Keratinocyte (primary cell): Measurements from ENCODE around the gene THBS4. TPM values are rescaled to one million over a fixed set of nuclear protein-coding genes. Genes with fewer than 3 reads are reported as not detected.

Source experiments
- DNase-seq: peaks from one replicate; pipeline ENCODE4 v3.0.0-alpha.2; 2011; ENCODE audit warnings: low read depth, missing footprints, low spot score
- FAIRE-seq: peaks from 2 replicates; lab custom pipeline; 2011; peaks lifted over from hg19 to GRCh38; lab: Jason Lieb, UNC
- H2AFZ ChIP-seq: 2 replicates; pipeline ENCODE4 v1.6.0; 2012; ENCODE audit warnings: low read length, control low read depth, inconsistent platforms; ENCODE audit not compliant: control insufficient read depth
- H3K27ac ChIP-seq: 2 replicates; pipeline ENCODE4 v1.5.1; 2011; ENCODE audit warnings: low read length; ENCODE audit not compliant: control insufficient read depth, insufficient read depth
- H3K27me3 ChIP-seq: 3 replicates; pipeline ENCODE4 v1.6.0; 2011; ENCODE audit warnings: low read length; ENCODE audit not compliant: control insufficient read depth, insufficient read depth; ENCODE audit errors: extremely low read depth
- H3K36me3 ChIP-seq, 2 experiments: 2 replicates in 1 of 2; 3 replicates in 1 of 2; pipeline ENCODE4 v1.5.1; 2011; ENCODE audit warnings: low read length in 2 of 2, mild to moderate bottlenecking in 1 of 2; ENCODE audit not compliant: control insufficient read depth in 2 of 2, insufficient read depth in 2 of 2; ENCODE audit errors: extremely low read depth in 1 of 2
- H3K4me1 ChIP-seq: 3 replicates; pipeline ENCODE4 v1.5.1; 2011; ENCODE audit warnings: low read length; ENCODE audit not compliant: control insufficient read depth, insufficient read depth; ENCODE audit errors: extremely low read depth
- H3K4me2 ChIP-seq: 3 replicates; pipeline ENCODE4 v1.6.0; 2011; ENCODE audit warnings: low read depth, low read length; ENCODE audit not compliant: control insufficient read depth, insufficient read depth; ENCODE audit errors: extremely low read depth
- H3K4me3 ChIP-seq, 3 experiments: fragments of 200-600 bp in 1 of 3; sonication (generic) in 1 of 3; 2 replicates in 2 of 3; 3 replicates in 1 of 3; pipeline ENCODE4 v1.5.1; 2011 to 2016; ENCODE audit warnings: low read length in 3 of 3, mild to moderate bottlenecking in 3 of 3, control low read depth in 2 of 3, inconsistent platforms in 1 of 3, low read depth in 1 of 3, mixed read lengths in 1 of 3, mixed run types in 1 of 3, moderate library complexity in 1 of 3; ENCODE audit not compliant: control insufficient read depth in 2 of 3, insufficient read depth in 2 of 3; ENCODE audit errors: extremely low read depth in 1 of 3
- H3K79me2 ChIP-seq: 2 replicates; pipeline ENCODE4 v1.6.0; 2012; ENCODE audit warnings: low read length; ENCODE audit not compliant: control insufficient read depth, insufficient read depth
- H3K9ac ChIP-seq: 3 replicates; pipeline ENCODE4 v1.6.0; 2011; ENCODE audit warnings: low read length; ENCODE audit not compliant: control insufficient read depth, insufficient read depth; ENCODE audit errors: extremely low read depth
- H3K9me1 ChIP-seq: 3 replicates; pipeline ENCODE4 v1.6.0; 2011; ENCODE audit warnings: low read length; ENCODE audit not compliant: control insufficient read depth, insufficient read depth; ENCODE audit errors: extremely low read depth
- H3K9me3 ChIP-seq: 2 replicates; pipeline ENCODE4 v1.5.1; 2012; ENCODE audit warnings: low read depth, low read length; ENCODE audit not compliant: control insufficient read depth
- H4K20me1 ChIP-seq: 3 replicates; pipeline ENCODE4 v1.6.0; 2011; ENCODE audit warnings: low read length; ENCODE audit not compliant: control insufficient read depth, insufficient read depth; ENCODE audit errors: extremely low read depth
- EZH2 ChIP-seq: IDR thresholded peaks from one replicate; pipeline ENCODE4 v1.6.1; 2012; ENCODE audit warnings: inconsistent platforms, mild to moderate bottlenecking, low read length, moderate library complexity
- dilution Hi-C: fragments of 300-500 bp; cut with MboI; formaldehyde crosslinking; loops from one replicate; pipeline ENCODE4 v1.7.0; 2020; ENCODE audit warnings: low sequenced_read_pairs; ENCODE audit not compliant: extremely low pct_ligation_motif_present
- polyA plus RNA-seq, 5 experiments: library from polyadenylated mRNA; depleted of rRNA in 3 of 5; stranded (reverse) in 3 of 5; stranded (forward) in 1 of 5; unstranded in 1 of 5; fragments of >200 nt; gene quantifications; 1 replicate in 1 of 5; 2 replicates in 3 of 5; 3 replicates in 1 of 5; pipeline versions ENCODE4 v1.2.1 to v1.2.3, GENCODE V29; 2011 to 2012; ENCODE audit warnings: missing spikeins in 2 of 5, low read depth in 1 of 5, low replicate concordance in 1 of 5
- TF ChIP-seq, protein P1 (sequence below), 3 experiments: IDR thresholded peaks in 1 of 3; conservative IDR thresholded peaks in 1 of 3; optimal IDR thresholded peaks in 1 of 3; 2 replicates in 2 of 3; 3 replicates in 1 of 3; pipeline versions ENCODE3 to v1.5.1; 2011; ENCODE audit warnings: low read length in 3 of 3, mild to moderate bottlenecking in 3 of 3, moderate library complexity in 2 of 3, control low read depth in 1 of 3, inconsistent platforms in 1 of 3; ENCODE audit not compliant: insufficient read depth in 2 of 3; ENCODE audit errors: extremely low read depth in 1 of 3

THBS4 gene
- polyA plus RNA-seq, 1 donor (not counting 4 experiments of a cell fraction or from before 2014, with no cell fraction given): 0.47 TPM

- H3K9me3 ChIP-seq: no peaks in the 10 kb centered on the region
- no peaks in the 10 kb centered on the region for H3K4me1 ChIP-seq
- no peak overlapping the region for H2AFZ ChIP-seq
- TF ChIP-seq, protein P1, sequence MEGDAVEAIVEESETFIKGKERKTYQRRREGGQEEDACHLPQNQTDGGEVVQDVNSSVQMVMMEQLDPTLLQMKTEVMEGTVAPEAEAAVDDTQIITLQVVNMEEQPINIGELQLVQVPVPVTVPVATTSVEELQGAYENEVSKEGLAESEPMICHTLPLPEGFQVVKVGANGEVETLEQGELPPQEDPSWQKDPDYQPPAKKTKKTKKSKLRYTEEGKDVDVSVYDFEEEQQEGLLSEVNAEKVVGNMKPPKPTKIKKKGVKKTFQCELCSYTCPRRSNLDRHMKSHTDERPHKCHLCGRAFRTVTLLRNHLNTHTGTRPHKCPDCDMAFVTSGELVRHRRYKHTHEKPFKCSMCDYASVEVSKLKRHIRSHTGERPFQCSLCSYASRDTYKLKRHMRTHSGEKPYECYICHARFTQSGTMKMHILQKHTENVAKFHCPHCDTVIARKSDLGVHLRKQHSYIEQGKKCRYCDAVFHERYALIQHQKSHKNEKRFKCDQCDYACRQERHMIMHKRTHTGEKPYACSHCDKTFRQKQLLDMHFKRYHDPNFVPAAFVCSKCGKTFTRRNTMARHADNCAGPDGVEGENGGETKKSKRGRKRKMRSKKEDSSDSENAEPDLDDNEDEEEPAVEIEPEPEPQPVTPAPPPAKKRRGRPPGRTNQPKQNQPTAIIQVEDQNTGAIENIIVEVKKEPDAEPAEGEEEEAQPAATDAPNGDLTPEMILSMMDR (optimal IDR thresholded peaks at IDR 0.05 in 1 of 3, IDR thresholded peaks at IDR 0.05 in 1 of 3, conservative IDR thresholded peaks at IDR 0.05 in 1 of 3; ENCODE audit: extremely low read depth in 1 of 3, insufficient read depth in 2 of 3, low read length in 3 of 3): no peak
- no peak for TF ChIP-seq EZH2
- no peak overlapping the region for H3K9ac ChIP-seq
- FAIRE-seq: no peak
- H3K27me3 ChIP-seq: no peaks in the 10 kb centered on the region
- dilution Hi-C loops: no loop called here
- H3K36me3 ChIP-seq: no peaks in the 10 kb centered on the region
- no peaks in the 10 kb centered on the region for H3K9me1 ChIP-seq
- DNase-seq: no peak
- no peaks in the 10 kb centered on the region for H4K20me1 ChIP-seq
- no peak overlapping the region for H3K27ac ChIP-seq
- H3K4me2 ChIP-seq: no peak overlapping the region
- no peak overlapping the region for H3K4me3 ChIP-seq
- H3K79me2 ChIP-seq: no peaks in the 10 kb centered on the region
Observed at GRCh38 chr5:80092486-80093107, 57.4 kb downstream of the THBS4 start.

GRCh38 chr5:80093796-80094195, 58.6 kb downstream of the THBS4 start:
- Histone ChIP-seq H4K20me1 (no peaks in the 10 kb centered on the region), H3K4me1 (no peaks in the 10 kb centered on the region), H3K9ac (no peak overlapping the region), H3K9me3 (no peaks in the 10 kb centered on the region), H3K27ac (no peak overlapping the region), H3K4me3 (no peak overlapping the region), H3K9me1 (no peaks in the 10 kb centered on the region), H3K4me2 (no peak overlapping the region), H2AFZ (no peak overlapping the region), H3K79me2 (no peaks in the 10 kb centered on the region), H3K36me3 (no peaks in the 10 kb centered on the region), H3K27me3 (no peaks in the 10 kb centered on the region)
- TF ChIP-seq, protein P1 (optimal IDR thresholded peaks at IDR 0.05 in 1 of 3, IDR thresholded peaks at IDR 0.05 in 1 of 3, conservative IDR thresholded peaks at IDR 0.05 in 1 of 3; ENCODE audit: extremely low read depth in 1 of 3, insufficient read depth in 2 of 3, low read length in 3 of 3): no peak
- TF ChIP-seq EZH2: no peak
- FAIRE-seq: no peak
- no peak for DNase-seq
- dilution Hi-C loops: no loop called here
